IMR-90 (cell line): ENCODE data around the gene SPATA46. TPM values are rescaled to one million over a fixed set of nuclear protein-coding genes. Genes with fewer than 3 reads are reported as not detected.

Source experiments
- ATAC-seq: fragments of 200-7000 bp; cut with Tn5 transposase; 2 replicates; pipeline ENCODE4 v1.9.1; 2020; ENCODE audit warnings: low read depth, mild to moderate bottlenecking, moderate library complexity
- BruUV-seq: library from RNA; stranded (reverse); fragments of 400-500 nt; replicated peaks from 2 replicates; lab custom pipeline; 2021; lab: Mats Ljungman, UMichigan
- CTCF ChIA-PET: fragments of 300-600 bp; formaldehyde crosslinking; extraction: SDS; loops from one replicate; lab custom pipeline; 2021; ENCODE audit warnings: antibody characterized with exemption; lab: Yijun Ruan, JAX
- POLR2A ChIA-PET: fragments of 300-600 bp; sonication (Branson Sonifier 250); formaldehyde crosslinking; loops from one replicate; lab custom pipeline; 2022; ENCODE audit warnings: antibody characterized with exemption; ENCODE audit not compliant: unreplicated experiment; lab: Charles Lee
- DNase-seq: peaks from one replicate; pipeline ENCODE4 v3.0.0; 2013
- H2AFZ ChIP-seq: replicated peaks from 2 replicates; pipeline ENCODE3; 2013; ENCODE audit warnings: low read length, mild to moderate bottlenecking; ENCODE audit not compliant: poor library complexity
- H2AK5ac ChIP-seq: 2 replicates; pipeline ENCODE4 v1.6.1; 2013; ENCODE audit warnings: low read depth, low read length, inconsistent platforms
- H2AK9ac ChIP-seq: replicated peaks from 2 replicates; pipeline ENCODE3; 2013; ENCODE audit warnings: mild to moderate bottlenecking, low read depth, low read length, moderate library complexity; ENCODE audit not compliant: poor library complexity
- H2BK120ac ChIP-seq: 2 replicates; pipeline ENCODE4 v1.6.1; 2013; ENCODE audit warnings: low read depth, low read length, inconsistent platforms
- H2BK15ac ChIP-seq: 3 replicates; pipeline ENCODE4 v1.6.1; 2013; ENCODE audit warnings: low read depth, low read length, inconsistent platforms
- H2BK20ac ChIP-seq: 2 replicates; pipeline ENCODE4 v1.6.1; 2013; ENCODE audit warnings: low read depth, mild to moderate bottlenecking, inconsistent platforms, low read length, moderate library complexity
- H2BK5ac ChIP-seq: 2 replicates; pipeline ENCODE4 v1.6.1; 2013; ENCODE audit warnings: mild to moderate bottlenecking, low read depth, low read length, inconsistent platforms; ENCODE audit not compliant: poor library complexity, severe bottlenecking
- H3K14ac ChIP-seq: replicated peaks from 2 replicates; pipeline ENCODE4 v1.6.1; 2013; ENCODE audit warnings: low read depth, low read length, inconsistent platforms
- H3K18ac ChIP-seq: 2 replicates; pipeline ENCODE4 v1.6.1; 2013; ENCODE audit warnings: low read depth, low read length, control low read depth
- H3K23ac ChIP-seq: 2 replicates; pipeline ENCODE4 v1.6.1; 2013; ENCODE audit warnings: low read depth, low read length, inconsistent platforms
- H3K27ac ChIP-seq: 2 replicates; pipeline ENCODE4 v1.5.1; 2013; ENCODE audit warnings: mild to moderate bottlenecking, control low read depth, low read length; ENCODE audit not compliant: insufficient read depth
- H3K27me3 ChIP-seq: 2 replicates; pipeline ENCODE4 v1.6.1; 2013; ENCODE audit warnings: low read length; ENCODE audit not compliant: control insufficient read depth, insufficient read depth
- H3K36me3 ChIP-seq: 2 replicates; pipeline ENCODE4 v1.6.1; 2013; ENCODE audit warnings: low read length, mixed read lengths; ENCODE audit not compliant: control insufficient read depth, insufficient read depth
- H3K4ac ChIP-seq: 2 replicates; pipeline ENCODE4 v1.6.1; 2013; ENCODE audit warnings: low read depth, low read length, inconsistent platforms
- H3K4me1 ChIP-seq: 2 replicates; pipeline ENCODE4 v1.6.1; 2013; ENCODE audit warnings: low read length, mixed read lengths; ENCODE audit not compliant: control insufficient read depth, insufficient read depth
- H3K4me2 ChIP-seq: 2 replicates; pipeline ENCODE4 v1.6.1; 2013; ENCODE audit warnings: low read depth, mild to moderate bottlenecking, control low read depth, low read length, moderate library complexity
- H3K4me3 ChIP-seq: 2 replicates; pipeline ENCODE4 v1.5.1; 2013; ENCODE audit warnings: low read depth, mild to moderate bottlenecking, control low read depth, low read length, moderate library complexity; ENCODE audit not compliant: insufficient read depth
- H3K56ac ChIP-seq: 2 replicates; pipeline ENCODE4 v1.6.1; 2013; ENCODE audit warnings: low read length, inconsistent platforms; ENCODE audit not compliant: insufficient read depth; ENCODE audit errors: extremely low read depth
- H3K79me1 ChIP-seq, 2 experiments: 2 replicates each; pipeline ENCODE4 v1.6.1; 2013; ENCODE audit warnings: low read length in 2 of 2, inconsistent platforms in 1 of 2, low read depth in 1 of 2
- H3K9ac ChIP-seq: 2 replicates; pipeline ENCODE4 v1.6.1; 2013; ENCODE audit warnings: low read depth, low read length, control low read depth
- H3K9me1 ChIP-seq: 2 replicates; pipeline ENCODE4 v1.6.1; 2013; ENCODE audit warnings: low read length, inconsistent platforms; ENCODE audit not compliant: insufficient read depth
- H3K9me3 ChIP-seq: 2 replicates; pipeline ENCODE4 v1.6.1; 2013; ENCODE audit warnings: low read length; ENCODE audit not compliant: control insufficient read depth, insufficient read depth
- H4K20me1 ChIP-seq: 2 replicates; pipeline ENCODE4 v1.6.1; 2013; ENCODE audit warnings: low read length, inconsistent platforms; ENCODE audit not compliant: insufficient read depth
- H4K5ac ChIP-seq: 2 replicates; pipeline ENCODE4 v1.6.1; 2013; ENCODE audit warnings: mild to moderate bottlenecking, low read depth, low read length, control low read depth
- H4K8ac ChIP-seq, 2 experiments: 2 replicates each; pipeline ENCODE4 v1.6.1; 2013; ENCODE audit warnings: low read depth in 2 of 2, low read length in 2 of 2, control low read depth in 1 of 2, inconsistent platforms in 1 of 2
- H4K91ac ChIP-seq: 2 replicates; pipeline ENCODE4 v1.6.1; 2013; ENCODE audit warnings: low read depth, low read length, inconsistent platforms; ENCODE audit not compliant: insufficient read depth
- CHD1 ChIP-seq: IDR thresholded peaks from 2 replicates; pipeline ENCODE4 v1.6.1; 2012; ENCODE audit warnings: low read depth, low read length, improper control_type of control experiment
- CTCF ChIP-seq: conservative IDR thresholded peaks from 2 replicates; pipeline ENCODE4 v1.5.1; 2012; ENCODE audit warnings: mild to moderate bottlenecking, low read depth, low read length, improper control_type of control experiment
- MAFK ChIP-seq: IDR thresholded peaks from 2 replicates; pipeline ENCODE4 v1.6.1; 2012; ENCODE audit warnings: low read depth, low read length, improper control_type of control experiment
- MAZ ChIP-seq: IDR thresholded peaks from 2 replicates; pipeline ENCODE4 v1.6.1; 2012; ENCODE audit warnings: low read depth, mild to moderate bottlenecking, low read length, improper control_type of control experiment, moderate library complexity, borderline replicate concordance
- NFE2L2 ChIP-seq: fragments of 150-350 bp; IDR thresholded peaks from 2 replicates; pipeline ENCODE4 v1.6.1; 2016; ENCODE audit warnings: low read depth, mild to moderate bottlenecking, low read length
- POLR2A ChIP-seq: IDR thresholded peaks from 2 replicates; pipeline ENCODE4 v1.6.1; 2012; ENCODE audit warnings: mild to moderate bottlenecking, low read depth, low read length
- RCOR1 ChIP-seq: IDR thresholded peaks from 2 replicates; pipeline ENCODE4 v1.6.1; 2012; ENCODE audit warnings: mild to moderate bottlenecking, low read length, improper control_type of control experiment; ENCODE audit not compliant: insufficient replicate concordance
- RFX5 ChIP-seq: IDR thresholded peaks from 2 replicates; pipeline ENCODE4 v1.8.0; 2012; ENCODE audit warnings: low read depth, mild to moderate bottlenecking, low read length, moderate library complexity
- SMC3 ChIP-seq: fragments of 150-350 bp; IDR thresholded peaks from 2 replicates; pipeline ENCODE4 v1.6.1; 2016; ENCODE audit warnings: low read depth, mild to moderate bottlenecking, antibody characterized with exemption, low read length, moderate library complexity
- USF2 ChIP-seq: fragments of 150-350 bp; IDR thresholded peaks from 2 replicates; pipeline ENCODE4 v1.6.1; 2017; ENCODE audit warnings: mild to moderate bottlenecking, antibody characterized with exemption, low read length, low read depth
- WGBS, 2 experiments: methylation state at CpG; one replicate each; pipeline versions ENCODE4 v1.1.5 to v1.1.7; 2013; ENCODE audit warnings: missing lambda C conversion rate in 2 of 2; ENCODE audit not compliant: insufficient read length in 1 of 2; ENCODE audit errors: extremely low coverage in 2 of 2; 5-methylcytosine and 5-hydroxymethylcytosine counted together
- dilution Hi-C: fragments of 300-500 bp; cut with HindIII; formaldehyde crosslinking; loops from one replicate; pipeline ENCODE4 v1.14.3; 2018; ENCODE audit warnings: low sequenced_read_pairs; ENCODE audit not compliant: unreplicated experiment
- in situ Hi-C: fragments of 300-500 bp; cut with MboI; formaldehyde crosslinking; loops from 3 replicates; pipeline ENCODE4 v1.14.3; 2019; ENCODE audit warnings: low sequenced_read_pairs, inconsistent platforms, mixed read lengths
- intact Hi-C: fragments of 100-400 bp; cut with micrococcal nuclease; formaldehyde crosslinking; loops from 2 replicates; pipeline ENCODE4 v1.10.0; 2022
- polyA plus RNA-seq, 3 experiments: library from polyadenylated mRNA; depleted of rRNA; stranded (reverse); fragments of >200 nt; gene quantifications; 2 replicates each; pipeline ENCODE4 v1.2.3, GENCODE V29; 2012; ENCODE audit warnings: low replicate concordance in 1 of 3
- total RNA-seq: library from RNA; depleted of rRNA; stranded (reverse); fragments of >200 nt; gene quantifications from 2 replicates; pipeline ENCODE4 v1.2.3, GENCODE V29; 2012

The SPATA46 gene
- total and polyA plus RNA-seq, 2 of the 4 experiments (the other 2 are of a cell fraction) = not detected

- Histone ChIP-seq H2AFZ (no peak overlapping the region), H4K5ac (no peak overlapping the region), H3K4me1 (no peaks in the 10 kb centered on the region), H4K91ac (no peak overlapping the region), H3K14ac (no peak overlapping the region), H4K8ac (no peak overlapping the region), H3K23ac (no peak overlapping the region), H2BK15ac (no peak overlapping the region), H2BK5ac (no peak overlapping the region), H2AK5ac (no peak overlapping the region), H3K4me2 (no peak overlapping the region), H3K4me3 (no peak overlapping the region), H3K9ac (no peak overlapping the region), H3K79me1 (no peaks in the 10 kb centered on the region), H3K18ac (no peak overlapping the region), H2BK120ac (no peak overlapping the region), H3K9me3 (no peaks in the 10 kb centered on the region), H3K36me3 (no peaks in the 10 kb centered on the region), H3K56ac (no peak overlapping the region), H3K9me1 (no peaks in the 10 kb centered on the region; the same call in 1 of the 2 replicates), H2BK20ac (no peak overlapping the region), H4K20me1 (no peaks in the 10 kb centered on the region), H2AK9ac (no peak overlapping the region), H3K27ac (no peak overlapping the region), H3K4ac (no peak overlapping the region), H3K27me3 (peaks cover 11% of the 10 kb centered on the region)
- TF ChIP-seq NFE2L2 (no peak), MAZ (no peak), SMC3 (no peak), POLR2A (no peak), RFX5 (no peak), MAFK (no peak), RCOR1 (no peak), USF2 (no peak), CHD1 (no peak), CTCF (no peak)
- DNase-seq (no peak), ATAC-seq (no peak)
- POLR2A ChIA-PET = no interaction called here
- dilution Hi-C loops (no loop called here), intact Hi-C loops (no loop called here), in situ Hi-C loops (no loop called here)
- CTCF ChIA-PET = no interaction called here
- WGBS, 2 experiments = 89% methylated on average over 1 of the region's 4 CpGs; no CpG with 5 or more reads in 1 of the 2 experiments
- no TSS peak for BruUV-seq
Measured at GRCh38 chr1:162360874-162361260, 15.8 kb downstream of the SPATA46 start.
